ENCODE results near the gene CDYL2.

DNA sequence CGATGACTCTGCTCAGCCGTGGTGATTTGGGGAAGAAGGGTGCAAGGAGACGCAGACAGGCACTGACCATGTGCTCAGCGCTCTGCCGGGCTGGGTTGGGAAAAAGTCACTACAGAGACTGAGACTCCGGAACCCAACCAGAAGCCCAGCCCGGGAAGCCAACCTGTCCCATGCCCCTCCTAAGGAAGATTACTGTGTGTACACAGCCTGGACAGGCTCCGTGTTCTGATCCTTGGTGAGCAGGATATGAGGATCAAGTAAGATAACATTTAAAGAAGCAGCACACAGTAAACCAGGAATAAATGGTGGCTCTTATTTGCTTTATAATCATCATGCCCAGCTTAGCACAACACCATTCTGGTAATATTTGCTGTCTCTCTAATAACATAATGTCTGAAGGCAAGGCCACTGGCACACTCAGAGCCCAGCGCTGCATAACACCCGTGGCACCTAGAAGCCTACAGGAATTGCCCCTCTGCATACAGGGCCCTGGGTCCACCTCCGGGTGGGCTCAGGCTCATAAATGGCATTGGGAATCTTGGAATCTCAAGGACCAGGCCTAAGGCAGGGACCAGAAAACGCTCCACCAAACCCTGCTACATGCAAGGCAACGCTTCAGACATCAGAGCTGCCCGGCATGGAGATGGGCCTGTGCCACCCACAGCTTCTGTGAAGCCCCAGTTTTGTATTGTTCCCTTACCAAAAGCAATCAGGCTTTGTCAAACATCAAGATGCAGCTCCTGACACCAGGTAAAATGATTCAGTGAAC, 150.1 kb downstream of the CDYL2 start:
- TF ChIP-seq, protein P1, sequence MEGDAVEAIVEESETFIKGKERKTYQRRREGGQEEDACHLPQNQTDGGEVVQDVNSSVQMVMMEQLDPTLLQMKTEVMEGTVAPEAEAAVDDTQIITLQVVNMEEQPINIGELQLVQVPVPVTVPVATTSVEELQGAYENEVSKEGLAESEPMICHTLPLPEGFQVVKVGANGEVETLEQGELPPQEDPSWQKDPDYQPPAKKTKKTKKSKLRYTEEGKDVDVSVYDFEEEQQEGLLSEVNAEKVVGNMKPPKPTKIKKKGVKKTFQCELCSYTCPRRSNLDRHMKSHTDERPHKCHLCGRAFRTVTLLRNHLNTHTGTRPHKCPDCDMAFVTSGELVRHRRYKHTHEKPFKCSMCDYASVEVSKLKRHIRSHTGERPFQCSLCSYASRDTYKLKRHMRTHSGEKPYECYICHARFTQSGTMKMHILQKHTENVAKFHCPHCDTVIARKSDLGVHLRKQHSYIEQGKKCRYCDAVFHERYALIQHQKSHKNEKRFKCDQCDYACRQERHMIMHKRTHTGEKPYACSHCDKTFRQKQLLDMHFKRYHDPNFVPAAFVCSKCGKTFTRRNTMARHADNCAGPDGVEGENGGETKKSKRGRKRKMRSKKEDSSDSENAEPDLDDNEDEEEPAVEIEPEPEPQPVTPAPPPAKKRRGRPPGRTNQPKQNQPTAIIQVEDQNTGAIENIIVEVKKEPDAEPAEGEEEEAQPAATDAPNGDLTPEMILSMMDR (IDR thresholded peaks at IDR 0.05) = no peak
- TF ChIP-seq SP1 (CRISPR knock-in tag; conservative IDR thresholded peaks at IDR 0.05) = no peak
